AG10803 (cell line): ENCODE measurements around the gene DENND10.
A peak's percentile ranks its signal among the peaks of the same experiment; 100 is the strongest.
"Not testable (repeated sequence)": the region's sequence is repeated elsewhere in the genome, so short reads cannot be mapped to it uniquely, and the experiment has no call there.

Source experiments
- DNase-seq: peaks from one replicate; pipeline ENCODE4 v3.0.0; 2010; ENCODE audit warnings: low read depth
- H3K4me3 ChIP-seq: 2 replicates; pipeline ENCODE4 v1.5.1; 2011; ENCODE audit warnings: mild to moderate bottlenecking, low read length, control low read depth
- CTCF ChIP-seq: conservative IDR thresholded peaks from 2 replicates; pipeline ENCODE4 v1.5.1; 2011; ENCODE audit warnings: mild to moderate bottlenecking, low read length, control low read depth, inconsistent platforms

The DENND10 gene

GRCh38 chr10:119176166-119176565, 72.3 kb downstream of the DENND10 start:
- no peak for TF ChIP-seq CTCF
- H3K4me3 ChIP-seq = no peak overlapping the region
- DNase-seq = peak; percentile 39

DNA sequence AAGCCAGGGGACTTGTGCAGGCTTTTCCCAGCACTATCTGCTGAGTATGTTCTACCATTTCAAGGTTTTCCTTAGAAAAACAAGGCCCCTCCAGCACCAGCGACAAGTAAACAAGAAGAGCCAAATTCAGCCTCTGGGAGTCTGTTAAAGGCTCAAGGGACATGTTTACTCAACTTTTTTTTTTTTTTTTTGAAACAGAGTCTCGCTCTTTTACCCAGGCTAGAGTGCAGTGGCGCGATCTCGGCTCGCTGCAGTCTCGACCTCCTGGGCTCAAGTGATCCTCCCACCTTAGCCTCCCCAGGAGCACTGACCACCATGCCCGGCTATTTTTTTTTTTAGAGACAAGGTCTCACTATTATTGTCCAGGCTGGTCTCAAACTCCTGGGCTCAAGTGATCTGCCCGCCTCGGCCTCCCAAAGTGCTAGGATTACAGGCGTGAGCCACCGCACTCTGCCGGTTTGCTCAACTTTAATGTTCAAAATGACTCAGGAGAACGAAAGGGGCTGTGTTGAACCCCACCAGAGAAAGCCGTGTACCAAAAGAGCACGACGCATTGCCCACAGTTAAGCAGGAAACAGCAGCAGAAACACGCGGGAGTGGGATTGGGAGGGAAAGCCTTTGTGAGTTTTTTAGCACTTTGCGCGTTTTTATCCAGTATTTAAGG, 73.9 kb downstream of the DENND10 start:
- DNase-seq = no peak
- H3K4me3 ChIP-seq = peak overlapping the region; percentile 99
- no peak for TF ChIP-seq CTCF

GRCh38 chr10:119178372-119179119, 74.6 kb downstream of the DENND10 start, which contains the start of gene PRDX3:
Gene PRDX3 (minus strand): TSS chr10:119178812. CDS start chr10:119178790, 22 bp downstream.
- H3K4me3 ChIP-seq = peak within 1 kb of the TSS; percentile 99
- DNase-seq = peak; percentile 83
- peak; percentile 25 for TF ChIP-seq CTCF

- H3K4me3 ChIP-seq = not testable (repeated sequence)
Observed at GRCh38 chr10:119180850-119181400, 77.0 kb downstream of the DENND10 start.

GRCh38 chr10:119183664-119184412, 79.9 kb downstream of the DENND10 start:
- no peak overlapping the region for H3K4me3 ChIP-seq
- no peak for TF ChIP-seq CTCF
- no peak for DNase-seq

More at GRCh38 chr10:119180850-119181400, 77.0 kb downstream of the DENND10 start:
- DNase-seq = not testable (repeated sequence)
